8988T (cell line): ENCODE results near the gene PISD.
"Not testable (repeated sequence)": the region's sequence is repeated elsewhere in the genome, so short reads cannot be mapped to it uniquely, and the experiment has no call there.

Experiments used
- DNase-seq: peaks from one replicate; pipeline ENCODE4 v3.0.0; 2011

Gene PISD

DNA sequence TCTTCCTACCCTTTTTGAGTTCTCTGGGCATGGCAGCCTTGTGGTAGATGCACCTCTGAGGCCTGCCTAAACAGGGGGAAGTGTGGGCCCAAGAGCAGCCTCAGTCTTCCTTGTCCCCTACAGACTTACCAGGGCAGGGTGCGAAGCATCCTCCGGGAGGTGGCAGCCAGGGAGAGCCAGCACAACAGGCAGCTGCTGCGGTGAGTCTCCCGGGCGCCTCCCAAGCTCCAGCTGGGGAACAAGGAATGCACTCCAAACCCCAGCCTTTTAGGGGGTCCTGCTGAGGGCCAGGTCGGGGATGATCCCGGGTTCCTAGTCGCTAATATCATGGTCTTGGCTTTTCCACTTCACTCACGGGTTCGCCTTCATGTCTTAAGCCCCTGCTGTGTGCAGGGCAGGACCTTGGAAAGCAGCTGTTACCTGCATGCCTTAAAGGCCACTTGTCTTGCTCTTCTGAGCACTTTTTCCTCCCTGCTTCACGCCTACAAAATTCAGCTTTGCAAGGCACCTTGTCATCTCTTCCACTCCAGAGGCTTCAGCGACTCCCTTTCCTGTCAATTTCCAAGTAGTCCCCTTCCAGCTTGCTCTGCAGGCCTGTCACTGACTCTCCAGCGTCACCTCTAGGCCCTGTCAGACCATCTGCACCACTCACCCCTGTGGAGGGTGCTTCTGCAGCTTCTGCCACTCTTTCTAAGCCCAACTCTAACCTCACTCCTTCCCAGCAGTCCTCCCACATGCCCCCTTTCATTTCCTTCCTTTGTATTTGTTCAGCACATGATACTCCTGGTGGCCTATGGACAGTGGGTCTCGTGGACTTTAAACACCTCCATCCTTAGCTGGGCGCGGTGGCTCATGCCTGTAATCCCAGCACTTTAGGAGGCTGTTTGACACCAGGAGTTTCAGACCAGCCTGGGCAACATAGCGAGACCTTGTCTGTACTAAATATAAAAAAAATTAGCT is 57.0 kb downstream of the PISD start:
- no peak for DNase-seq

DNA sequence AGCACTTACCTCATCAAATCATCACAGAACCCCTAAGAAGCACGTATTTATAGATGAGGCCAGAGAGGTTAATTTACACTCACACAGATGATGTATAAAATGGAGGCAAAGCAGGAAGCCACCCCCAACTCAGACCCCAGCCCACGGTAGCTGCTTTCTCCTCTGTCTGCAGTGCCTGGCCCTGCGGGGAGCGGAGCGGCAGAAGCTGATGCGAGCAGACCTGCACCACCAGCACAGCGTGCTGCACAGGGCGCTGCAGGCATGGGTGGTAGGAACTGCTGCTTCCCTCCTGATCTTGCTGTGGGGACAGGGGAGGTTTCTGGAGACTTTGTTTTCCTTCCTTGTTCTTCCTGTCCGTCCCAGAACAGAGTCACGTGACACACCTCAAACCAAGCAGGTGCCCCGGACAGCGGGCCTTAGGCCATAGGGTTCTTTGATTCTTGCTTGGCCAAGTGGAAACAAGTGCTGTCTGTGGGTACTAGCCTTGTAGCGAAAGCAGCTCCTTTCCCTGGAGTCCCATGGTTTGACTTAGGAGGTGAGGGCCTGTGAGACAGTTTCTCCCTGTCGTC is 57.8 kb downstream of the PISD start:
- no peak for DNase-seq

DNA sequence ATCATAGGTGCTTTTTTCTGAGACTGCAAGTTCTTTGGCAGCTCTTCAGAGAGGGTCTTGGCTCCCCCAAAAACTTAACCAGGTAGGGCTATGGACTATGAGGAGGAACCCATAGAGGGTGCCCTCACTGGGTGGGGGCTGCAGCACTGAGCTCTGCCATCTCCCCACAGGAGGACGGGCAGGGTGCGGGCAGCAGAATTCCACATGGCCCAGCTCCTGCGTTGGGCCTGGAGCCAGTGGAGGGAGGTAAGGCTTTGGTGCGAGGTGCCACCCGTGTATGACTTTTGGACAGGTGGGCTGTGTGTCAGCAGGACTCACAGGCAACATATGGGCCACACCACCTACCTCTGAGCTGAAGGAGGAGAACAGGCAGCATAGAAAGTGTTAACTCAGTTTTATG is 58.4 kb downstream of the PISD start:
- DNase-seq: no peak

DNA sequence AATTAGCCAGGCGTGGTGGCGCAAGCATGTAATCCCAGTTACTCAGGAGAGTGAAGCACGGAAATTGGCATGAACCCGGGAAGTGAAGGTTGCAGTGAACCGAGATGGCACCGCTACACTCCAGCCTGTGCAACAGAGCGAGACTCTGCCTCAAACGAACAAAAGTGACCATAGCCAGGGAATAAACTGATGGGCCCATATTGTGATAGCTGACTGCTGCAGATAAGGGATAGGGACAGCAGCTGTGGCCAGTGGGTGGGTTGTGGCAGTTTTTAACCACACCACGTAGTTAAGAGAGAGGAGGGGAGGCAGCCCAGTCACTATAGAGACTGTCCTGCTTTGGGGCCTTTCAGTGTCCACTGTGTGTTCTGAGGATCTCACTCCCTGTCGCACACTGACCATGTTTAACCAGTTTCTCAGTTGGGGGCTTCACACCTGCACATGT is 58.9 kb downstream of the PISD start:
- no peak for DNase-seq

DNA sequence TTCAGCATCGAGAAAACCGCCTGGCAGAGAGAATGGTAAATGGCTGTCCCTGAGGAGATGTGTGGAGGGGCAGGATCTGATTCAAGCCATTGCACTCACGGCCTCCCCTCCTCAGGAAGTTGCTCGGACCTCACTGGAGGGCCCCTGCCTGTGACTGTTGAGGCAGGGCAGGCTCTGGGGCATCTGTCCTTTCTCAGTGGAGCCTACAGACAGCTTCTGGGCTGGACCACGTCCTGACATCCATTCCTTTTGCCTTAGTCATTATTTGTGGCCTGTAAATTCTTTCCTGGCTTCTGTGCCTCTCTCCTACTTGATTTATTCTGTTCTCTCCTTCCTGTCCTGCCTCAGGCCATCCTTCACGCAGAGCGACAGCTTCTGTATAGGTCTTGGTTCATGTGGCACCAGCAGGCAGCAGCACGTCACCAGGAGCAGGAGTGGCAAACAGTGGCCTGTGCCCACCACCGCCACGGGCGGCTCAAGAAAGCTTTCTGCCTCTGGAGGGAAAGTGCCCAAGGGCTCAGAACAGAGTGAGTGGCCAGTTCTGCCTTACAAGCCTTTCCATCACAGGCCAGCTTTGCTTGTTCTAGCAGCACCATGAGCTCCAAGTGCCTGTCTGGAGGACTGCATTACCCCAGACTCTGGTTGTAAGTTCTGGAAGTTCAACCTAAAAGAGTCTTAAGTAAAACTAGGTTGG is 59.6 kb downstream of the PISD start:
- DNase-seq: no peak

DNA sequence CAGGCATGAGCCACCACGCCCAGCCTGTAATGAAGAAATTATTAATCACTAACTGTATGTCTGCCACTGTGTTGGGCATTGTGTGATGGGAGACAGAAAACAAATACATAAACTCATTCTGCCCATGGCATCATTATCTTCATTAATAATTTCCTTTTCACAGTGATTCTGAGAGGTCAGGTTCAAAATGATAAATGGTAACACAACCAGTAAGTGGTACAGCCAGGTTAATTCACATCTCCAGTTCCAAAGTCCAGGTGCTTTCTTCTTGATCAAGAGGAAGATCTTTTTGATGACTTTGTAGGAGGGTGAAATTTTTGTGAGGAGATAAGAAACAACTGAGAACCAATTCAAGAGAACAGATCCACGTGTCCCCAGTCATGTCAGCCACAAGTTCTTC is 66.7 kb downstream of the PISD start:
- no peak for DNase-seq

DNA sequence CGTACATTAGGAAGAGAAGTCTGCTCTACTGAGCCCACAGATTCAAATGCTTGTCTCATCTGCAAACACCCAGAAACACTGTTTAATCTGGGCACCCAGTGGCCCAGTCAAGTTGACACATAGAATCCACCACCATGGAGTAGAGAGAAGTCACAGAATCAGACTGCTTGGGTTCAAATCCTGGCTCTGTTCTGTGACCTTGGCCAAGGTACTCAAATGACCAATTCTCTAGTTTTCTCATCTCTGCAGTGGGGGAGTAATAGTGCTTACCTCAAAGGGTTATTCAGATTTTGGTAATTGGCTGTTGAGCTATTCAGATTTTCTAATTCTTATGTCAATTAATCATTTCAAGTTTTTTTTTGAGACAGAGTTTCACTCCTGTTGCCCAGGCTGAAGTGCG is 71.9 kb downstream of the PISD start:
- not testable (repeated sequence) for DNase-seq

DNA sequence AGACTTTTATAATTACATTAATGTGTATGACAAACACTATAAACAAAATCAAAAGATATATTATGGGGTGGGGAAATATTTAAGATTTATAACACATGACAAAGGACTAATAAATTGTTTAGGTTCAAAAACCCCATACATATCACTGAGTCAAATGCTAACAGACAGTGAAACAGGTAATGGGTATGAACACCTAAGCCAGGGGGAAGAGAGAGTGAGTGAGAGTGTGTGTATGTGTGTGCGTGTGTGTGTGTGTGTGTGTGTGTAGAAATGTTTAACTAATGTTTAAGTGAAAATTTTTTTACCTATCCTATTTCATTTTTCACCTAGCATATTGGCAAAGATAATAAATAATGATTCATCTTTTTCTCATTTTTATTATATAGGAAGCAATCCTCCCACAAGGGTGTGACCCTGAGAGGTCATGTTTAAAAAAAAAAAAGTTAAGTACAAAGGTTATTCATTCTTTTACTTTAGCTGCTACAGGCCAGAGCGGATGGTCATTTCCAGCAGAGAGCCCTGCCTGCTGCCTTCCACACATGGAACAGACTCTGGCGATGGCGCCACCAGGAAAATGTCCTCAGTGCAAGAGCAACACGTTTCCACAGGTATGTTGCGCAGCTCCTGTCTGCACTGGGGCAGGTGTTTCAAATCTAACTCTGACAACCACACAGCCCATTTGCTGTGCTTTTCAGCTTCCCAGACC is 72.9 kb downstream of the PISD start:
- no peak for DNase-seq

DNA sequence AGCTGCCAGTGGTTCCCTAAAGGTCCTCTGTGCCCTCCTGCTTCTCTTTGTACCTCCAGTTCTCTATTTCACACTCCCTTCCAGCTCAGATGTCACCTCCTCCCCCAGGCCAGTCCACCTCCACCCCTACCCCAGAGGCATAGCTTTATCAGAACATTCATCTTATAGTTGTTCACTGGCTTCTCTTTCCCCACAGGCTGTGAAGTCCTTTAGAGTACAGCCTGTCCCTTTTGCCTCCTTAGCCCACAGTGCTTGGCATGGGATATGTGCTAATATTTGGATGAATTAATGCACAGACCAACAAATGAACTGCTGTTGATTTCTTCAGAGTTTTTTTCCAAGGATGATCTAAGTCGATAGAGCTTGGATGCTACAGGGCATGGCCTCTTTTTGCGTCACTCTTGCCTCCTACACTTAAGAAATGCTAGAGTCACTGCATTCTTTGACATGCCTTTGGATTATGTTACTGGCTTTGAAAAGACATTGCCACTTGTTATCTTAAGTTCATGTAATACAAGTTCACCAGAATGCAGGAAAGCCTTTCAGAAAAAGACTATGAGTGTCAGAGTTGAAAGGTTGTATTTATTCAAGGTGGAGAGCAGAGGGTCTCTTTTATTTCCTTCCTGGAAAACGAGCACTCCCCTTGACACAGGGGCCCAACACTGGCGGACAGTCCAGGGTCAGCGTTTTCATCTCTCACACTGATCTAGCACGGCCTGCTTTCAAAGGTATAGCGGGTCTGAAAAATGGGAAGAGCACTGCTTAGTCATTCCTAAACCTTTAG is 75.7 kb downstream of the PISD start:
- no peak for DNase-seq

DNA sequence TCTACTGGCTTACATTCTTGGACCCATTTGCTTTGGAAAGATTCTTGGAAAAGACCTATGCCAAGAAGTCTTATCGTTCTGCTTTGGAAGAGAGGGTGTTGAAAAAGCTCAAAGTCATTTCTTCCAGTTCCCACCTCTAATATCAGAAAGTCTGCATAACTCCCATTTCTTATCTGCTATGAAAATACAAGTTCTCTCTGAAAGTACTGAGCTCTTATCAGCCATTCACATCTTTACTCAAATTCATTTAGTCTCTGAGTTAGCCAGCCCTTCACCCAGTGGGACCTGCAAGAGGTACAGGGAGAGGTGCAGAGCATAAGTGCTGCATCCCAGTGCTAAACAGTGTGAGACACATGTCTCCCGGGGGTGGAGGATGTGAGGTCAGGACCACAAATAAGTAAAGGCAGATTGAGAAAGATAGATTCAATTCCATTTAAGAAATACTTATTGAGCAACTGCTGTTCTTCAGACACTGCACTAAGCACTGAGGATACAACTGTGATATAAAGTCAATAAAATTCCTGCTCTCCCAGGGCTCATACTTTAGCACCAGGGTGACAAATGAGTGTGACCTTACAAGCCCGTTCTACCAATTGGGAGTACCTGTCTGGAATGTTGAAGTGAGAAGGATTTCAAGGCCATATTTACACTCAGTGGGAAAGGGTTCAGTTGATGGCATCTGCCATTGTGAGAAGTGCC is 76.7 kb downstream of the PISD start:
- no peak for DNase-seq

DNA sequence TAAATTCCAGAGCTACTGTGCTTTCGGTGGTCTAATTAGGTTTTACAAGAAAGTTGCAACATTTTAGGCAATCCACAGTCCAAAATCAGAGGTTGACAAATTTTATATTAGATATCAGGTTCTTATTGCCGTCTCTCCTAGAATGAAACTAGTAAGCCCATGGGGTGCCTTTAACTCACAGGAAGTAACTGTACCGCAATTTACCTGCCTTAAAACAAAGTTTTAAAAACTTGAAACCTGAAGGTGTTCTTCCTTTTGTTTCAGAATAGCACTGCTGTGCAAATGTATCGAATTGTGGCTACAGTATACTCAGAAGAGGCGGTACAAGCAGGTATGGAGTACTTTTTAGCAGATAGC is 77.2 kb downstream of the PISD start:
- DNase-seq: no peak

DNA sequence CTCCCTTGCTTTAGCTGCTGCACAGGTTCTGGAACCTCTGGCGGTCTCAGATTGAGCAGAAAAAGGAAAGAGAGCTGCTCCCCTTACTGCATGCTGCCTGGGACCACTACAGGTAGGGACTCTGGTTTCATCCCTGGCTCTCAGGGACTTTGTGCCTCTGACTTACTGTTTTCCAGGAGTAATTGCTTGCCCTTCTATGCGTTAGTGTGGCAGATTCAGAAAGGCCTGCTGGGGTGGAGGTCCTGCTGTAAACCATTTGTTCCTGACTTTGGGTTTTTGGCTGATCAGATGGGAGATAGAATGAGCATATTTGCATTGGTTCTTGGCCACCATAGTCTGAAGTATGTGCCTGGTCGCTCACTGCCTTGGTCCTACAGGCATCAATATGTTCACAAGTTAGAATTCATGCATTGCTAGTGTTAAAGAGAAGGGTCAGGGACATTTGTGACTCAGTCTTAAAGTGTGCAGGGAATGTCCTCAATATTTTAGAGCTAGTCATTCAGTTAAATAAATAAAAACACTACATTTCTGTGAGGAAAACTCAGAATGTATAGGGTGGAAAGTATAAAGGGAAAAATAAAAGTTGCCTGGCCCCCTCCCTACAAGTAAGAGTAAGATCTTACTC is 78.0 kb downstream of the PISD start:
- no peak for DNase-seq

DNA sequence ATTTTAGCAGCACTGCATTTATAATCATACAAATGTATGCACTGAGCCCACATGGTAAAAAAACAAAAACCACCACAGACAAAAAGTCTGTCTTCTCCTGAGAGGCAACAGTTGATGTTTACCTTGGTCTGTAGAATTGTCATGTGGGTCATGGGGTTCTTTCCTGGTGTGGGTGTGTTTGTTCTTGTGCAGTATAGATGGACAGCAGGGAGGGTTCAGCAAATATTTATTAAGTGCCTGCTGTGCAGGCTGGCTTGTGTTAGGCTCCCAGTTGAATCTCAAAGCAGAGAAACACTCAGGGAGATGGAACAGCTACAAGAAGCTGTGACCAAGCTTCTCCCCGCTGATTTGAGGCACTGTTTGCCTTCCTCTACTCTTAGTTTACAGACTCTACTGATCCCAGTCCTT is 82.2 kb downstream of the PISD start:
- DNase-seq: no peak

DNA sequence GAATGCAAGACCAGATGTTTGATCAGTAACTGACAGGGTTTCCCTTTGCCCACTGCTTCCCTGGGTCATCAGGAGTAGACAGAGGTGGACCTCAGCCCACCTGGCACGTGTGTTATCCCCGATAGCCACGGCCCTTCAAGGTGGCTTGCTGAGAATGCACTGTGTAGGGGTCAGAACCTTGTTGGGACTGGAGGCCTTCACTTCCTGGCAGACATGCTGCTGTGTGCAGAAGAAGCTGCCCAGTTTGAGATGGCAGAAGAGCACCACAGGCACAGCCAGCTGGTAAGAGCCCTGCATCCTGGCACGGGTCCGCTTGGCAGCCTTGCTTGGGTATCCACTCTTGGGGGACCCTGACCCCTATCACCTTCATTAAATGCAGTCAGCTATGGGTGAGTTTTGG is 83.8 kb downstream of the PISD start:
- DNase-seq: no peak

DNA sequence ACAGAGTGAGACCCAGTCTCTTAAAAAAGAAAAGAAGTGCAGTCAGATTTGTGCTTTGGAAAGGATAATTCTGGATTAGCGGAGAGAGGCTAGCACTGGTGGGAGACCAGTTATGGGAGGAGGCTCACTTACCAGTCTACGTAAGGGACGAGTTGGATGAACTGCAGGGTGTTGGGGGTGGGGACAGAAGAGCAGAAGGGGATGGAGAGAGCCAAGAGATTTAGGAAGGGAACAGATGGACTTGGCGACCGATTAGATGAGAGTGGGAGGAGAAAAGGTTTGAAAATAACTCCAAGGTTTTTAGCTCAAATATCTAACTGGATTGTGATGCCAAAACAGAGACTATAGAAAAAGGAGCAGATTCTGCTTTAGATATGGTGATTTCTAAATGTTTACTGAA is 84.3 kb downstream of the PISD start:
- no peak for DNase-seq

DNA sequence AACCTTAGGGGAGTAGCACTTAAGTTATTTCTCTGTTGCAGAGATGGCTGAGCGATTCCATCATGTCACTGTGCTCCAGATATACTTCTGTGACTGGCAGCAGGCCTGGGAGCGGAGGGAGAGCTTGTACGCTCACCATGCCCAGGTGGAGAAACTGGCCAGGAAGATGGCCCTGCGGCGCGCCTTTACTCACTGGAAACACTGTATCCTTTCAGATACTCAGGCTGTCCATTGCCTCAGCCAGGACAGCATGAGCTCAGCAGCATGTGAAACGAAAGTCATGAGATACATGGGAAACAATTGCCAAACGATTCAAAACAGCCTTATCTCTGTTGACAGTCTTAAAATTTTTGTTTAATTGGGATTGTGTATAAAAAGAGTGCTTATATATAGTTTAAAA is 86.8 kb downstream of the PISD start:
- no peak for DNase-seq

DNA sequence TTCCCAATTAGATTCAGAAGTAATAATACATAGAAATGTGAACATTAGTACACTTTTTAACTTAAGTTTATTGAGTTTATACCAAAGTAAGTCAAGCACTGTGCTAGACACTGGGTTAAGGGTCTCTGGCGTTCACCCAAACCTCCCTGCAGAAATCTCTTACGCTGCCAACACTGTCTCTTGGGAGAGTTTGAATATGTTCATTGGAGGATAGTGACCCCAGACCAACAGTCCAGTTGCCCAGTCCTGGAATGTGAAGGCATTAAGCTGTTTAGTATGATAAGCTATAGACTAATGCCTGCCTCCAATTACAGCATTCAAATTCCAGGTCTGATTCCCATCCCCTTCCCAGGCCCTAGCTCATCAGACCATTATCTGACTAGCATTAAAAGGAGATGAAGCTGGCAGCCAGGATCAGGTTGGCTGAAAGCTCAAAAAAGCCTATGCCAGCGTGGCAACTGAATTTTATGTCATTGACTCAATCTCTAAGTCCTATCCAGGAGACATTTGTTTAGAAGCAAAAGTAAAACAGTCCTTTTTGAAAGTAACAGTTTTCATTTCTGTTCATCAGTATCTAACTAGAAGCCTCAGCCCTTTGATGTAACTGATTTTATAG is 87.9 kb downstream of the PISD start:
- no peak for DNase-seq

DNA sequence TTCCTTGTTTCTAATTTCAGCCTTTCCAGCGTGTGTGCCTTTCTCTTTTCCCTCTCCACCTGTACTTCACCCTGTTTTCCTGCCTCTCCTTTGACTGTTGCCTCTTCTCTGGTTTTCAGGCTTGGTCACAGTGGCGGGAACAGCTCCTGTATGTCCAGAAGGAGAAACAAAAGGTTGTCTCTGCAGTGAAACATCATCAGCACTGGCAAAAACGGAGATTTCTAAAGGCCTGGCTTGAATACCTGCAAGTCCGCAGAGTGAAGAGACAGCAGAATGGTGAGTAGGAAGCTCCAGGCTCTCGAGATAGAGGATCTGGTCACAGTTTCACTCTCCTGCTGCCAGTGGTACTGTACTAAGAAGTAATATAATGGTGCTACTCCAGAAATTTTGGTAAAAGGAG is 89.1 kb downstream of the PISD start:
- DNase-seq: no peak

DNA sequence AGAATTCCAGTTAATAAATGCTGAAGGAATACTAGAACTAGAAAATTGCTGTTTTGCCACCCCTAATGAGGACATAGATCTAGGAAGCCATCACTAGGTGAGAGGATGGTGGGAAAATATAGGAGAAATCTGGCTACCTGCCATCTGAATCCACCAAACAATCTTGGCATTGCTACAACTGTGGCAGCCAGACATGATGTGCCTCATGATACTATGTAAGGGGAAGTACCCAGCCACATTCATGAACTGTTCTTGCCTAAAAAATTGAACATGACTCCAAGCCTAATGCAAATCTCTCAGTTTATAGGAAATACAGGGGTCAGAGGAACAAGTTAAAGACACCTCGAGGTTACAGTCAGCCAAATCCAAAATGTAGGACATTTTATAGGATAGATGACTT is 92.9 kb downstream of the PISD start:
- DNase-seq: no peak
